MCF 10A (cell line): Measurements from ENCODE around the gene WFDC1. TPM values are rescaled to one million over a fixed set of nuclear protein-coding genes. Genes with fewer than 3 reads are reported as not detected.
A peak's percentile ranks its signal among the peaks of the same experiment; 100 is the strongest.

Experiments
- BruUV-seq: library from RNA; stranded (reverse); fragments of 400-500 nt; replicated peaks from 2 replicates; lab custom pipeline; 2021; lab: Mats Ljungman, UMichigan
- CTCF ChIA-PET: fragments of 300-600 bp; sonication (Branson Sonifier 250); formaldehyde crosslinking; extraction: SDS; loops from one replicate; lab custom pipeline; 2021; ENCODE audit warnings: antibody characterized with exemption, inconsistent platforms; lab: Yijun Ruan, JAX
- POLR2A ChIA-PET: fragments of 300-600, 350-650 bp; sonication (Branson Sonifier 250); formaldehyde crosslinking; extraction: SDS; loops from one replicate; lab custom pipeline; 2020; ENCODE audit warnings: antibody characterized with exemption, inconsistent platforms; lab: Yijun Ruan, JAX
- DNase-seq: peaks from one replicate; pipeline ENCODE4 v3.0.0-alpha.2; 2018; ENCODE audit not compliant: unreplicated experiment
- H3K27ac Mint-ChIP-seq: one replicate; pipeline ENCODE4 v1.8.0; 2022; ENCODE audit warnings: mild to moderate bottlenecking, low read depth, mixed read lengths; ENCODE audit not compliant: unreplicated experiment
- H3K27me3 Mint-ChIP-seq: one replicate; pipeline ENCODE4 v1.8.0; 2022; ENCODE audit warnings: mixed read lengths; ENCODE audit not compliant: insufficient read depth, unreplicated experiment
- H3K36me3 Mint-ChIP-seq: one replicate; pipeline ENCODE4 v1.8.0; 2022; ENCODE audit warnings: mild to moderate bottlenecking, moderate library complexity, mixed read lengths; ENCODE audit not compliant: insufficient read depth, unreplicated experiment
- H3K4me1 Mint-ChIP-seq: one replicate; pipeline ENCODE4 v1.8.0; 2022; ENCODE audit warnings: mixed read lengths; ENCODE audit not compliant: insufficient read depth, unreplicated experiment
- H3K4me3 Mint-ChIP-seq: one replicate; pipeline ENCODE4 v1.8.0; 2022; ENCODE audit warnings: mild to moderate bottlenecking, moderate library complexity, mixed read lengths; ENCODE audit not compliant: unreplicated experiment
- H3K9me3 Mint-ChIP-seq: one replicate; pipeline ENCODE4 v1.8.0; 2022; ENCODE audit warnings: mixed read lengths; ENCODE audit not compliant: unreplicated experiment
- intact Hi-C: fragments of 100-400 bp; cut with micrococcal nuclease; formaldehyde crosslinking; loops from 2 replicates; pipeline ENCODE4 v1.14.1; 2022
- total RNA-seq: library from RNA; stranded (reverse); gene quantifications from 2 replicates; pipeline ENCODE4 v1.2.3, GENCODE V29; 2022
- TF ChIP-seq, protein P1 (sequence below): fragments of 200-600 bp; IDR thresholded peaks from one replicate; pipeline ENCODE4 v1.8.0; 2022; ENCODE audit warnings: antibody characterized with exemption, mild to moderate bottlenecking; ENCODE audit not compliant: unreplicated experiment

The WFDC1 gene
- total RNA-seq, 1 experiment from 2014 or later = not detected

DNA sequence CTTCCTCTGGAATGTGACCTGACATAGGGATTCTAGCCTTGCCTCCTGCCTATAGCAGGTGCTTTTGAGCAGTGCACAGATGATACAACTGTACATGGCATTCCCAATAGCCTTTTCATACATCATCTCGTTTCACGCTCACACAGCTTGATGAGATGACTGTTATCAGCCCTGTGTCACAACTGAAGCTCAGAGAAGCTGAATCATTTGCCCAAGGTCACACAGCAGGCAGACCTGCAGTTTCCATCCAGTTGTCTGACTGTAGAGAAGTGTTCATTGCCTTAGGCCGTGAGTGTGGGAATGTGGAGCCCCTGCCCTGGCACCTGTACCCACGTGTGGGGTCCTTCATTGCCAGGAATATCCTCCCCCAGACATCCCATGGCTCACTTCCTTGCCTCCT, 20.1 kb downstream of the WFDC1 start:
- no peak for DNase-seq
- Mint-ChIP-seq H3K4me1 (no peaks in the 10 kb centered on the region), H3K36me3 (no peaks in the 10 kb centered on the region), H3K27me3 (peaks cover 31% of the 10 kb centered on the region), H3K27ac (no peak overlapping the region), H3K4me3 (no peak overlapping the region), H3K9me3 (peaks cover 8% of the 10 kb centered on the region)
- TF ChIP-seq, protein P1, sequence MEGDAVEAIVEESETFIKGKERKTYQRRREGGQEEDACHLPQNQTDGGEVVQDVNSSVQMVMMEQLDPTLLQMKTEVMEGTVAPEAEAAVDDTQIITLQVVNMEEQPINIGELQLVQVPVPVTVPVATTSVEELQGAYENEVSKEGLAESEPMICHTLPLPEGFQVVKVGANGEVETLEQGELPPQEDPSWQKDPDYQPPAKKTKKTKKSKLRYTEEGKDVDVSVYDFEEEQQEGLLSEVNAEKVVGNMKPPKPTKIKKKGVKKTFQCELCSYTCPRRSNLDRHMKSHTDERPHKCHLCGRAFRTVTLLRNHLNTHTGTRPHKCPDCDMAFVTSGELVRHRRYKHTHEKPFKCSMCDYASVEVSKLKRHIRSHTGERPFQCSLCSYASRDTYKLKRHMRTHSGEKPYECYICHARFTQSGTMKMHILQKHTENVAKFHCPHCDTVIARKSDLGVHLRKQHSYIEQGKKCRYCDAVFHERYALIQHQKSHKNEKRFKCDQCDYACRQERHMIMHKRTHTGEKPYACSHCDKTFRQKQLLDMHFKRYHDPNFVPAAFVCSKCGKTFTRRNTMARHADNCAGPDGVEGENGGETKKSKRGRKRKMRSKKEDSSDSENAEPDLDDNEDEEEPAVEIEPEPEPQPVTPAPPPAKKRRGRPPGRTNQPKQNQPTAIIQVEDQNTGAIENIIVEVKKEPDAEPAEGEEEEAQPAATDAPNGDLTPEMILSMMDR = no peak
- POLR2A ChIA-PET = no interaction called here
- intact Hi-C loops = no loop called here
- CTCF ChIA-PET = interaction anchor here (0.6 kb wide), 1 partner anchor 32 kb away, joined by 3 read pairs; no protein-coding TSS in a partner anchor
- BruUV-seq = no TSS peak

DNA sequence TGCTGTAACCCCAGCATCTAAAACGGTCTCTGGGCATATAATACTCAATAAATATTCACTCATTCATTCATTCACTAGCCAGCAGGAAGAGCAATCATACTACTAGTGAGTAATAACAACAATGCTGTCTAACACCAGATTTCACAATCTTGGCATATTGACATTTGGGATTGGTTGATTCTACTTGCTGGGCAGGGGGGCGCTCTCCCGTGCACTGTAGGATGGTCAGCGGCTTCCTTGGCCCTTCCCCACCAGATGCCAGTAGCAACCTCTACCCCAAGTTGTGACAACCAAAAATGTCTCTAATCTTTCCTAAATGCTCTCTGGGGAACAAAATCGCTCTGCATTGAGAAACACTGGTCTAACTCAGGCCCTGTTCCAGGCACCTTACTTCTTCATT, 20.7 kb downstream of the WFDC1 start:
- Mint-ChIP-seq H3K9me3 (peaks cover 8% of the 10 kb centered on the region), H3K4me3 (no peak overlapping the region), H3K27ac (no peak overlapping the region), H3K36me3 (no peaks in the 10 kb centered on the region), H3K27me3 (peaks cover 31% of the 10 kb centered on the region), H3K4me1 (no peaks in the 10 kb centered on the region)
- TF ChIP-seq, protein P1 = no peak
- intact Hi-C loops = no loop called here
- ChIA-PET POLR2A (no interaction called here), CTCF (interaction anchor here (0.6 kb wide), 1 partner anchor 33 kb away, joined by 3 read pairs; no protein-coding TSS in a partner anchor)
- peak; percentile 32 for DNase-seq
- BruUV-seq = no TSS peak

DNA sequence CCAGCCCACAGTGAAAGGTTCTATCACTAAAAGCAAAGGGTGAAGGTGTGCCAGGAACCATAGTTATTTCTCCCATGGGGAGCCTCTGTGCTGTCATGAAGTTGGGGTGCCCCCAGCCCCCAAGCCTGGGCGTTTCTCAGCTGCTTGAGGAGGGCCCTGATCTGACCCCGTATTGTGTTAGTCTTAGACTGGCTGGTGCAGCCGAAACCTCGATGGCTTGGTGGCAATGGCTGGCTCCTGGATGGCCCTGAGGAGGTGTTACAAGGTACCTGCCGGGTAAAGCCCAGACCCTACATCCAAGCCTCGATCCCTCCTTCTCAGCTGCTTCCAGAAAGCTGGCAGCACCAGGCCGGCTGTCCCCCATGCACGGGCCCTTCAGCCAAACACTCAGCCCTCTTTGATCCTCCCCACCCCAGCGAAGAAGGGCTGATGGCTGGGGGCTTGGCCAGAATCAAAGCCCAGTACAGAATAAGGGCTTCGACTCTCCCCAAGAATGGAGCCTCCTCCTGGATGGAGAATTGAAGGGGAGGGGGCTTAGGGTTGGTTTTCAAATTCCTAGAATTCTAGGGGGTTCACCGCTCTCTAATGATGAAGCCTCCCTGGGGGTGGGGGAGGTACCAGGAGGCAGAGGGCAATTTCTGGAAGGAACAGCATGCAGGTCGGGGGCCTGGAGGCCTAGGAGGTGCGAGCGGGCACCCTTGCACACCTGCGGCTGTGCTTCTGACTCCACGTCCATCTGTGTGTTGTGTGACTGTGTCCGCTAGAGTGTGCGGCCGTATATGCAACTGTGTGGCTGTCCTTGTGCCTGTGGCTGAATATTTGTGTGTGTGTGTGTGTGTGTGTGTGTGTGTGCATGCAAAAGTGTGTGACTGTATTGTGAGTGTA, 23.7 kb downstream of the WFDC1 start:
- no TSS peak for BruUV-seq
- Mint-ChIP-seq H3K9me3 (peaks cover 8% of the 10 kb centered on the region), H3K36me3 (no peaks in the 10 kb centered on the region), H3K4me1 (no peaks in the 10 kb centered on the region), H3K27ac (no peak overlapping the region), H3K27me3 (peaks cover 31% of the 10 kb centered on the region), H3K4me3 (no peak overlapping the region)
- intact Hi-C loops = no loop called here
- POLR2A ChIA-PET = no interaction called here
- CTCF ChIA-PET = interaction anchor here (0.6 kb wide), 1 partner anchor 386 kb away, joined by 3 read pairs; no protein-coding TSS in a partner anchor
- TF ChIP-seq, protein P1 = no peak
- DNase-seq = no peak

DNA sequence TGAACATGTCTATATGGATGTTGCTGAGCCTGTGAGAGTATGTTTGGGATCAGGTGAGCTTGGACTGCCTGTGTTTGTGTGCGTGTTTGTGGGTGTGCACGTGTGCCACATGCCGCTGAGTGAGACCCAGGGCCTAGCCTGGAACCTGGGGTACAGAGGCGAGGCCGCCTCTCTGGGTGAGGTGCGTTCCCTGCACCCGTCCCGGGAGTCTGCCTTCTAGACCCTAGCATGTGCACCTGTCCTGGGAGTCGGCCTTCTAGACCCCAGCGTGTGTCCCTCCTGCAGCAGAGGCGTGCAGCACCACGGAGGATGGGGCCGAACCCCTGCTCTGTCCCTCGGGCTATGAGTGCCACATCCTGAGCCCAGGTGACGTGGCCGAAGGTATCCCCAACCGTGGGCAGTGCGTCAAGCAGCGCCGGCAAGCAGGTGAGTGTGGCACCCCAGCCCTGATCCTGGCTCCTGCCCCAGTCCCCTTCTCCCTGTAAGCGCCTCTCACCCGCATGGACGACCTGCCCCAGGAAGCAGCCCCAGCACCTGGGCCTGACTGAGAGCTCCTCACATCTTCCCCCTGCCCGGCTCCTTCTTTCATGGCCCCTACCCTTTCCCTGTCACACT, 24.6 kb downstream of the WFDC1 start:
- ChIA-PET CTCF (no interaction called here), POLR2A (no interaction called here)
- intact Hi-C loops = no loop called here
- Mint-ChIP-seq H3K4me1 (no peaks in the 10 kb centered on the region), H3K27ac (no peak overlapping the region), H3K9me3 (peaks cover 8% of the 10 kb centered on the region), H3K4me3 (no peak overlapping the region), H3K27me3 (peaks cover 22% of the 10 kb centered on the region), H3K36me3 (no peaks in the 10 kb centered on the region)
- TF ChIP-seq, protein P1 = no peak
- no peak for DNase-seq
- no TSS peak for BruUV-seq
